ACC112 (cell line): ENCODE measurements around the gene RPSA.
A peak's percentile ranks its signal among the peaks of the same experiment; 100 is the strongest.

Source experiments
- H2AFZ ChIP-seq: fragments of 200-600 bp; sonication (generic); one replicate; pipeline ENCODE4 v1.6.0; 2017; ENCODE audit warnings: antibody characterized with exemption, low read length; ENCODE audit not compliant: unreplicated experiment
- H3K27ac ChIP-seq: fragments of 200-600 bp; sonication (generic); 2 replicates; pipeline ENCODE4 v1.5.1; 2014; ENCODE audit warnings: low read depth, mild to moderate bottlenecking, antibody characterized with exemption, low read length, moderate library complexity
- H3K27me3 ChIP-seq: fragments of 200-600 bp; sonication (generic); 2 replicates; pipeline ENCODE4 v1.6.1; 2014; ENCODE audit warnings: mild to moderate bottlenecking, antibody characterized with exemption, low read length, moderate library complexity, mixed read lengths; ENCODE audit not compliant: insufficient read depth
- H3K36me3 ChIP-seq: fragments of 200-600 bp; sonication (generic); 2 replicates; pipeline ENCODE4 v1.6.1; 2016; ENCODE audit warnings: mild to moderate bottlenecking, antibody characterized with exemption, low read length, moderate library complexity, mixed read lengths; ENCODE audit not compliant: insufficient read depth
- H3K4me1 ChIP-seq: fragments of 200-600 bp; sonication (generic); one replicate; pipeline ENCODE4 v1.6.1; 2016; ENCODE audit warnings: low read length, mixed read lengths; ENCODE audit not compliant: insufficient read depth, unreplicated experiment, control insufficient read depth
- H3K4me3 ChIP-seq: fragments of 200-600 bp; sonication (generic); 2 replicates; pipeline ENCODE4 v1.5.1; 2014; ENCODE audit warnings: mild to moderate bottlenecking, low read depth, low read length
- H3K79me2 ChIP-seq: fragments of 200-600 bp; sonication (generic); one replicate; pipeline ENCODE4 v1.6.0; 2016; ENCODE audit warnings: low read length; ENCODE audit not compliant: control insufficient read depth, unreplicated experiment, insufficient read depth

Gene RPSA

DNA sequence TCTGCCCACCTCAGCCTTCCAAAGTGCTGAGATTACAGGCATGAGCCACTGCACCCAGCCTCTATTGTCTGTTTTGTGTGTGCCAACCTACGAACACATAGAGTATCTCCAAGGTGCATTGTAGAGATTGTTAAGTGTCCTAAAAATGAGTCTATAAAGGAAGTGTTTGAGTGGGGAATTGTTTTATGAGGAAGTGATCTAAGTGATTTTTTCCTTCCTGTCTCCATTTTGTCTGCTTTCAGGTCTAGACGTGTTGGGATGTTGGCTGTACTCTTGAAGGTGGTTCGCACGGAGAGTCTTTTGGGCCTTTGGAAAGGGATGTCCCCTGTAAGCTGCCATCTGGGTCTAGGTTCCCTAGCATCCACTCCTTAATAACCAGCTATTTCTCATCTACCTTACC lies 16.3 kb upstream of the RPSA start:
- Histone ChIP-seq H3K4me3 (no peak overlapping the region), H3K27ac (no peak overlapping the region), H2AFZ (no peak overlapping the region), H3K27me3 (no peaks in the 10 kb centered on the region), H3K79me2 (peaks cover 41% of the 10 kb centered on the region), H3K36me3 (peaks cover 5% of the 10 kb centered on the region), H3K4me1 (peaks cover 5% of the 10 kb centered on the region)

- H3K4me1 ChIP-seq = no peaks in the 10 kb centered on the region
- H3K27ac ChIP-seq = no peak overlapping the region
- H3K27me3 ChIP-seq = no peaks in the 10 kb centered on the region
- no peaks in the 10 kb centered on the region for H3K79me2 ChIP-seq
- peaks cover 14% of the 10 kb centered on the region for H3K36me3 ChIP-seq
- no peak overlapping the region for H2AFZ ChIP-seq
- no peak overlapping the region for H3K4me3 ChIP-seq
Observed at GRCh38 chr3:39396690-39397089, 9.8 kb upstream of the RPSA start.

DNA sequence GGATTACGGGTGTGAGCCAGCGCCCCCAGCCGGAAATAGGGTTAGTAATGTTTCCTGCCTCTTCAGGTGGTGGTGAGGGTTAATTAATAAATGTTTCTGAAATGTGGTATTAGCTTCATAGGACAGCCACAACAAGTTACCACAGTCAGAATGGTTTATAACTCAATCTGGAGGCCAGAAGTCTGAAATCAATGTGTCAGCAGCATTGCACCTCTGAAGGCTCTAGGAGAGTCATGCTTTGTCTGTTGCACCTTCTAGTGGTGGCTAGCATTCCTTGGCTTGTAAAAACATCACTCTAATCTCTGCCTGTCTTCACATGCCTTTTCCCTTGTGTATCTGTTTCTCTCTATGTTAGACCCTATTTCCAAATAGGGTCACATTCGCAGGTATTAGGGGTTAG lies 7.8 kb upstream of the RPSA start:
- H3K27me3 ChIP-seq = no peaks in the 10 kb centered on the region
- H3K79me2 ChIP-seq = no peaks in the 10 kb centered on the region
- H3K4me3 ChIP-seq = no peak overlapping the region
- H3K4me1 ChIP-seq = no peaks in the 10 kb centered on the region
- H3K27ac ChIP-seq = no peak overlapping the region
- peaks cover 9% of the 10 kb centered on the region for H3K36me3 ChIP-seq
- no peak overlapping the region for H2AFZ ChIP-seq

DNA sequence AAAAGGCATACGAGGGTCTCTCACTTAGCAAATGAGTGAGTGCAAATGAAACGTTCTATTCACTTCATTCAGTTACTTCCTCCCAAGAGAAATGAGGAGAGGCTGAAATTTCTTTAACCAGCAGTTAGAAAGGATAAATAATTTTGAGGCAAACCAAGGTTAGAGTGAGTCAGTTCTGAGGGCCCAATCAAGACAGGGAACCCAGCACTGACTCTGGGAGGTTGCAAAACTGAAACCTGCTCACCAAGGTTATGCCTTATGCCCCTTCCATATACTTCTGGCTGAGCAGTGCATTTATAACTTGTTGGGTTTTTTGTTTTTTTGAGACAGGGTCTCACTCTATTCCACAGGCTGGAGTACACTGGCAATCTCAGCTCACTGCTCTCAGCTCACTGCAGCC lies 4.5 kb upstream of the RPSA start:
- H3K36me3 ChIP-seq = peaks cover 4% of the 10 kb centered on the region
- no peak overlapping the region for H3K27ac ChIP-seq
- peaks cover 5% of the 10 kb centered on the region for H3K79me2 ChIP-seq
- no peak overlapping the region for H2AFZ ChIP-seq
- H3K4me1 ChIP-seq = no peaks in the 10 kb centered on the region
- H3K27me3 ChIP-seq = no peaks in the 10 kb centered on the region
- H3K4me3 ChIP-seq = no peak overlapping the region

DNA sequence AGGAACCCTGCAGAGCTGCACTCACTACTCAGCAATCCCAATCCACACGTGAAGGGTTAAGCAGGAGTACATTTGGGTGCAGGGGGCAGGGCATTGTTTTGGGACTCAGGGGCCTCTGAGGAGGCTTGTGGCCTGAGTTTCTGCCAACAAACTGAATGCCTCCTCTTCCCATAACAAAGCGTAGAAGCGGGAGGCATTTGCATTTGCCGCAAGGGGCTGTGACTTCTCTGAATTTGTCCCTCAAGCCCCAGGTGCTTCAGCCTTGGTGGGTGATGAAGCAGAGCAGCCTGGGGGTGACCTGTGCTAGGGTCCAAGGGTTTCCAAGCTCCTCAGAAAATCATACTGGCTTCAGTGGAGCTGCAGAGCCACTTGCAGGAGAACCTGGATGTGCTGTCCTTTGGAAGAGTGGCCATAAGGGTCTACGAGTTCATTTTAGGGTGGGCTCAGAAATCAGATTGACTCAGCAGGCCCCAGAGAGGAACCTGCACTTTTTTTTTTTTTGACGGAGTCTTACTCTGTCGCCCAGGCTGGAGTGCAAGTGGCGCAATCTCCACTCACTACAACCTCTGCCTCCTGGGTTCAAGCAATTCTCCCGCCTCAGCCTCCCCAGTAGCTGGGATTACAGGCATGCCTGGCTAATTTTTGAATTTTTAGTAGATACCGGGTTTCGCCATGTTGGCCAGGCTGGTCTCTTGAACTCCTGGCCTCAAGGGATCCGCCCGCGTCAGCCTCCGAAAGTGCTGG lies 1.4 kb upstream of the RPSA start:
- H3K79me2 ChIP-seq = peaks cover 35% of the 10 kb centered on the region
- peaks cover 30% of the 10 kb centered on the region for H3K36me3 ChIP-seq
- no peak overlapping the region for H2AFZ ChIP-seq
- no peak overlapping the region; the same call in 1 of the 2 replicates for H3K4me3 ChIP-seq
- H3K4me1 ChIP-seq = peaks cover 23% of the 10 kb centered on the region
- H3K27ac ChIP-seq = no peak overlapping the region
- no peaks in the 10 kb centered on the region for H3K27me3 ChIP-seq

- Histone ChIP-seq H2AFZ (peak overlapping the region; percentile 99), H3K4me1 (peaks cover 27% of the 10 kb centered on the region), H3K79me2 (peaks cover 39% of the 10 kb centered on the region), H3K27ac (peak overlapping the region; percentile 81), H3K4me3 (peak overlapping the region; percentile 88), H3K36me3 (peaks cover 33% of the 10 kb centered on the region), H3K27me3 (no peaks in the 10 kb centered on the region)
Observed at GRCh38 chr3:39405687-39406367, 693 bp upstream of the RPSA start.

- Histone ChIP-seq H3K4me3 (peak overlapping the region; percentile 88), H3K79me2 (peaks cover 39% of the 10 kb centered on the region), H3K27me3 (no peaks in the 10 kb centered on the region), H3K4me1 (peaks cover 27% of the 10 kb centered on the region), H2AFZ (no peak overlapping the region), H3K27ac (peak overlapping the region; percentile 81), H3K36me3 (peaks cover 40% of the 10 kb centered on the region)
Observed at GRCh38 chr3:39407259-39407629, 724 bp downstream of the RPSA start.

DNA sequence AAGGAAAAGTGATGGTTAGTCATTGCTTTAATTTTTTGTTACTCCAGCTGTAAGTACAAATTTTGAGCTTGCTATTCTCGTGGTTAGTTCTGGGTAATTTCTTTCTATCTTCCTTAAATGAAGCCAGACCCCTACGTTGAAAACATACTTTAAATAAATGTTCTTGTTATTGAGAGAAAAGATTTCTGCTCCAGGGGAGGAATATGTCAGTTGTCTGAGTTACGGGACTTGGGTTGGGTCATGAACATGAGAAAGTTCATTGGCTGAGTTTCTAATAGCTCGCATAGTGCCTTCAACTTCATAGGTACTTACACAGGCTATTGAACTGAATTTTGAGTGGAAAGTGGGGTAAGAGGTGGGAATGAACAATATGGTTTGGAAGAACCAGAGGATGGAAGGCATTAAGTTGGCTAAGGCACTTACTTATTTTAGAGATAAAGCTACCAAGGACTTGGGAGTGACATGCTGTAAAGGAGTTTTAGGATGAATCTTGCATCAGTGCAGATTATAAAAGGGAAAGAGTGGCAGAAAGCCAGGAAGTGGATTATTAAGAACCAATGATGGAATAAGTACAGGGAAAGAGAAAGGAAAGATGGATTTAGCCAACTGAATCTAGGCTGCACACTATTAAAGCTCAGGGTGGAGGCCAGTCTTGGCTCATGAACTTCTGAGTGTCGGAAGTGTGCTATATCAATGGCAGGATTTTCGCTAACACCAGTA lies 1.4 kb downstream of the RPSA start:
- Histone ChIP-seq H3K27me3 (no peaks in the 10 kb centered on the region), H3K79me2 (peaks cover 39% of the 10 kb centered on the region), H3K27ac (peak overlapping the region; percentile 81), H3K36me3 (peaks cover 44% of the 10 kb centered on the region), H2AFZ (no peak overlapping the region), H3K4me3 (peak overlapping the region; percentile 88), H3K4me1 (peaks cover 27% of the 10 kb centered on the region)

- H3K4me1 ChIP-seq = peaks cover 27% of the 10 kb centered on the region
- no peak overlapping the region for H2AFZ ChIP-seq
- no peaks in the 10 kb centered on the region for H3K27me3 ChIP-seq
- H3K79me2 ChIP-seq = peaks cover 39% of the 10 kb centered on the region
- 0 out of 2 replicates have a peak overlapping the region, but pooled peaks have one; percentile 81 for H3K27ac ChIP-seq
- H3K4me3 ChIP-seq = peak overlapping the region; percentile 88
- peaks cover 52% of the 10 kb centered on the region for H3K36me3 ChIP-seq
Observed at GRCh38 chr3:39408493-39409372, 2.2 kb downstream of the RPSA start.

DNA sequence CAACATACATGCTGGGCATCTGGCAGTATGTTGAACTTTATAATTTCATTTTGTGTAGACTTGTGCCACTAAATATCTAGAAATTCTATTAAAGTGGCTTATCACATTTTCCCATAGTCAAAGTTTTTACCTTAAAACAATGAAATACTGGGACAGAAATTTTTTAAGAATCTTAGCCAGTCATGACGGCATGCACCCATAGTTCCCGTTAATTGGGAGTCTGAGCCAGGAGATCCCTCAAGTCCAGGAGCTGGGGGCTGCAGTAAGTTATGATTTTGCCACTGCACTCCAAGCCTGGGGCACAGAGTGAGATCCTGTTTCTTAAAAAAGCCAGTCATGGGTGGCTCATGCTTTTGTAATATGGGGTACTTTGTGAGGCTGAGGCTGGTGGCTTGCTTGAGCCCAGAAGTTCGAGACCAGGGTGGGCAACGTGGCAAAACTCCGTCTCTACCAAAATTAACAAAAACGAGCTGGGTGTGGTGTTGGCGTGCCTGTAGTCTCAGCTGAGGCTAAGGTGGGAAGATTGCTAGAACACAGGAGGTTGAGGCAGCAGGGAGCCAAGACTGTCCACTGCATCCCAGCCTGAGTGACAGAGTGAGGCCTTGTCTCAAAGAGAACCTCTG lies 3.1 kb downstream of the RPSA start:
- Histone ChIP-seq H3K79me2 (peaks cover 39% of the 10 kb centered on the region), H3K27ac (peak overlapping the region; percentile 0; the same call in 1 of the 2 replicates), H2AFZ (no peak overlapping the region), H3K27me3 (no peaks in the 10 kb centered on the region), H3K4me1 (peaks cover 27% of the 10 kb centered on the region), H3K4me3 (peak overlapping the region; percentile 61), H3K36me3 (peaks cover 52% of the 10 kb centered on the region)
